Measurements from ENCODE around the gene ARPC4.

ARPC4 gene

GRCh38 chr3:9791127-9791526, 1.8 kb upstream of the ARPC4 start:
- TF ChIP-seq CTCF (IDR thresholded peaks at IDR 0.05; ENCODE audit: low read length, missing control alignments) = no peak
- H3K4me3 ChIP-seq (replicated peaks; ENCODE audit: low read depth, low read length) = peak overlapping the region; percentile 99
- DNase-seq (ENCODE audit: low read depth) = no peak

- peak overlapping the region; percentile 99 for H3K4me3 ChIP-seq (replicated peaks; ENCODE audit: low read depth, low read length)
- no peak for TF ChIP-seq CTCF (IDR thresholded peaks at IDR 0.05; ENCODE audit: low read length, missing control alignments)
- DNase-seq (ENCODE audit: low read depth) = no peak
Measured at GRCh38 chr3:9791790-9792404, 985 bp upstream of the ARPC4 start.

- no peak for TF ChIP-seq CTCF (IDR thresholded peaks at IDR 0.05; ENCODE audit: low read length, missing control alignments)
- DNase-seq (ENCODE audit: low read depth) = peak; percentile 49
- H3K4me3 ChIP-seq (replicated peaks; ENCODE audit: low read depth, low read length) = peak overlapping the region; percentile 99
Measured at GRCh38 chr3:9793161-9793781, 389 bp downstream of the ARPC4 start.

GRCh38 chr3:9794400-9794799, 1.5 kb downstream of the ARPC4 start:
- TF ChIP-seq CTCF (IDR thresholded peaks at IDR 0.05; ENCODE audit: low read length, missing control alignments) = no peak
- no peak for DNase-seq (ENCODE audit: low read depth)

GRCh38 chr3:9795207-9795606, 2.3 kb downstream of the ARPC4 start:
- H3K4me3 ChIP-seq (replicated peaks; ENCODE audit: low read depth, low read length) = no peak overlapping the region
- DNase-seq (ENCODE audit: low read depth) = no peak
- no peak for TF ChIP-seq CTCF (IDR thresholded peaks at IDR 0.05; ENCODE audit: low read length, missing control alignments)

More at GRCh38 chr3:9794400-9794799, 1.5 kb downstream of the ARPC4 start:
- no peak overlapping the region for H3K4me3 ChIP-seq (replicated peaks; ENCODE audit: low read depth, low read length)

- DNase-seq (ENCODE audit: low read depth) = peak; percentile 67
- no peak for TF ChIP-seq CTCF (IDR thresholded peaks at IDR 0.05; ENCODE audit: low read length, missing control alignments)
- H3K4me3 ChIP-seq (replicated peaks; ENCODE audit: low read depth, low read length) = no peak overlapping the region
Measured at GRCh38 chr3:9797196-9797945, 4.5 kb downstream of the ARPC4 start.
